Esophagus muscularis mucosa (tissue), 4 donors: ENCODE data around the gene EP400.

Source experiments
- CTCF ChIP-seq, 3 experiments: fragments of 200-600 bp in 2 of 3; fragments of 450-650 bp in 1 of 3; sonication (generic) in 2 of 3; IDR thresholded peaks; one replicate each; pipeline ENCODE4 v1.5.1; 2017 to 2019; ENCODE audit warnings: antibody characterized with exemption in 3 of 3, mild to moderate bottlenecking in 2 of 3, moderate library complexity in 1 of 3
- EP300 ChIP-seq: sonication (generic); formaldehyde crosslinking; IDR thresholded peaks from one replicate; pipeline ENCODE4 v1.6.1; 2017; ENCODE audit warnings: antibody characterized with exemption
- POLR2A ChIP-seq: fragments of 450-650 bp; IDR thresholded peaks from one replicate; pipeline ENCODE4 v1.6.1; 2017; ENCODE audit warnings: antibody characterized with exemption, moderate library complexity, mild to moderate bottlenecking, low read depth

- TF ChIP-seq POLR2A, result no peak
- no peak for TF ChIP-seq EP300
- no peak for TF ChIP-seq CTCF (IDR thresholded peaks at IDR 0.05)
Observed at GRCh38 chr12:132040906-132041606, 91.3 kb downstream of the EP400 start.
